Testis (tissue), 2 donors: Measurements from ENCODE around the gene TIGIT.

Experiments used
- POLR2A ChIP-seq: fragments of 450-650 bp; IDR thresholded peaks from one replicate; pipeline ENCODE4 v1.6.1; 2017; ENCODE audit warnings: antibody characterized with exemption, mild to moderate bottlenecking, moderate library complexity
- TF ChIP-seq, protein P1 (sequence below), 3 experiments: fragments of 450-650 bp in 2 of 3; fragments of 200-600 bp in 1 of 3; sonication (generic) in 1 of 3; IDR thresholded peaks; one replicate each; pipeline ENCODE4 v1.5.1; 2016 to 2019; ENCODE audit warnings: antibody characterized with exemption in 3 of 3, mild to moderate bottlenecking in 2 of 3, moderate library complexity in 1 of 3

DNA sequence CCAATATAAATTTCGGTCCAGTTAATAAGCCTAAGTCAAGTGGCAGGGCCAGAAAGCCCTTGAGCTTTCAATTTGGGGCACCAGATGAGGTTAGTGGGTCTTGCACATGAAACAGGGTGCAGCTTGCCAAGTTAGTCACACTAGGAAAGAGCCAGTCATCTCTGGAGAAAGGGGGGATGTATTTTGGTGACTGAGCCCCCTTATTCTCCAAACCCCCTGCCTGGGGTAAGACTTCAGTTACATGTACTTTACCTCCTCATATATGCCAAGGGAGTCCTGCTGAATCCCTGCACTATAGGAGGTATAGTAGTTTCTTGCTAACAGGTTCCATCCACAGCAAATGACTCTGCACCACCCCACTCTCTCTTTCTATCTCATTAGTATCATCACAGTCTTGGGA, 62.7 kb downstream of the TIGIT start:
- TF ChIP-seq, protein P1, sequence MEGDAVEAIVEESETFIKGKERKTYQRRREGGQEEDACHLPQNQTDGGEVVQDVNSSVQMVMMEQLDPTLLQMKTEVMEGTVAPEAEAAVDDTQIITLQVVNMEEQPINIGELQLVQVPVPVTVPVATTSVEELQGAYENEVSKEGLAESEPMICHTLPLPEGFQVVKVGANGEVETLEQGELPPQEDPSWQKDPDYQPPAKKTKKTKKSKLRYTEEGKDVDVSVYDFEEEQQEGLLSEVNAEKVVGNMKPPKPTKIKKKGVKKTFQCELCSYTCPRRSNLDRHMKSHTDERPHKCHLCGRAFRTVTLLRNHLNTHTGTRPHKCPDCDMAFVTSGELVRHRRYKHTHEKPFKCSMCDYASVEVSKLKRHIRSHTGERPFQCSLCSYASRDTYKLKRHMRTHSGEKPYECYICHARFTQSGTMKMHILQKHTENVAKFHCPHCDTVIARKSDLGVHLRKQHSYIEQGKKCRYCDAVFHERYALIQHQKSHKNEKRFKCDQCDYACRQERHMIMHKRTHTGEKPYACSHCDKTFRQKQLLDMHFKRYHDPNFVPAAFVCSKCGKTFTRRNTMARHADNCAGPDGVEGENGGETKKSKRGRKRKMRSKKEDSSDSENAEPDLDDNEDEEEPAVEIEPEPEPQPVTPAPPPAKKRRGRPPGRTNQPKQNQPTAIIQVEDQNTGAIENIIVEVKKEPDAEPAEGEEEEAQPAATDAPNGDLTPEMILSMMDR (IDR thresholded peaks at IDR 0.05), result no peak
- TF ChIP-seq POLR2A, result no peak
